DMS53 treated with DMSO at 0.1 percent for 48 hours (cell line): ENCODE data around the gene PRKCSH.
"Not testable (repeated sequence)": the region's sequence is repeated elsewhere in the genome, so short reads cannot be mapped to it uniquely, and the experiment has no call there.

Experiments used
- DNase-seq: peaks from one replicate; lab custom pipeline; 2025; ENCODE audit not compliant: unreplicated experiment; lab: John Stamatoyannopoulos, UW

PRKCSH gene

GRCh38 chr19:11448410-11448809 lies 13.0 kb downstream of the PRKCSH start:
- no peak for DNase-seq

- no peak for DNase-seq
Measured at GRCh38 chr19:11448923-11449554, 13.6 kb downstream of the PRKCSH start.

DNA sequence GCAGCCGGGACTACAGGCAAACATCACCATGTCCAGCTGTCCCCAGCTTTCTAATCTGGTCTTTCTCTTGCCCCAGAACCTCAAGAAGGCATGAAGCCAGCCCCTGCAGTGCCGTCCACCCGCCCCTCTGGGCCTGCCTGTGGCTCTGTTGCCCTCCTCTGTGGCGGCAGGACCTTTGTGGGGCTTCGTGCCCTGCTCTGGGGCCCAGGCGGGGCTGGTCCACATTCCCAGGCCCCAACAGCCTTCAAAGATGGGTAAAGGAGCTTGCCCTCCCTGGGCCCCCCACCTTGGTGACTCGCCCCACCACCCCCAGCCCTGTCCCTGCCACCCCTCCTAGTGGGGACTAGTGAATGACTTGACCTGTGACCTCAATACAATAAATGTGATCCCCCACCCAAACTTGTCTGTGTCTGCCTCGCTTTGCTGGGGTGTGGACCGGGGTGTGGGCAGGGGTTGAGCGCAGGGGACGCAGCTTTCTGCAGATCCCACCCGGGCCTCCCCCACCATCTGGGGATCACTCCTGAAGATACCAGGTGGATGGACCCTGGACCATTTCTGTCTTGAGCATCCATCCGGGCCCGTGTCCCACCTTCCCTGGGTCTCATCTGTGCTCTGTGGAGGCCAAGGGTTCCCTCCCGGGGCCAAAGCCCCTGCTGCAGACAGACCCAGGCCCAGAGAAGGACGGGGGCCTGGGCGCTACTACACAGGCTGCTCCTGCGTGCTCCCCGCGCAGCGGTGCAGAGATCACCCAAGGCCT lies 15.3 kb downstream of the PRKCSH start:
- no peak for DNase-seq

DNA sequence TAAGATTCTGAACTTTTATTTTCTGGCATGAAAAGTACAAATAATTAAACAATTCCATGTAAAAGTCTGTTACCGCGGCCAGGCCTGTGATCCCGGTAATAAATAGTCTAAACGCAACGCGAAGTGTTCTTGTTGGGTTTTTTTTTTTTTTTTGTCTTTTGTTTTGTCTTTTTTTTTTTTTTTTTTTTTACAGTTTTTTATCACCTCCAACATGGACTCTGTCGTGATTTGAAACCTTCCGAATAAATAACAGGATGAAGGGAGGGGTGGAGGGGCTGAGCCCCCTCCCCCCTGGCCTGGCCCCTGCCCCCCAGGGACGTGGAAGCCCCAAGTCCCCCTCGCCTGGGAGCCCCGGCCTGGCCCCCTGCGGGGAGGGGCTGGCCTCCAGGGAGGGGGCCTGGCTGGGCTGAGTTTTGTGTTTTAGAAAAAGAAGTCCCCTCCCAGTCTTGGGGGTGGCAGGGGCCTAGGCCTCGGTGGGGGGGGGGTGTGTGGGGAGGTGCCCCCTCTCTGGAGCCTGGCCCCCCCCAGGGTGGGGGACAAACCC lies 16.0 kb downstream of the PRKCSH start:
- no peak for DNase-seq

DNA sequence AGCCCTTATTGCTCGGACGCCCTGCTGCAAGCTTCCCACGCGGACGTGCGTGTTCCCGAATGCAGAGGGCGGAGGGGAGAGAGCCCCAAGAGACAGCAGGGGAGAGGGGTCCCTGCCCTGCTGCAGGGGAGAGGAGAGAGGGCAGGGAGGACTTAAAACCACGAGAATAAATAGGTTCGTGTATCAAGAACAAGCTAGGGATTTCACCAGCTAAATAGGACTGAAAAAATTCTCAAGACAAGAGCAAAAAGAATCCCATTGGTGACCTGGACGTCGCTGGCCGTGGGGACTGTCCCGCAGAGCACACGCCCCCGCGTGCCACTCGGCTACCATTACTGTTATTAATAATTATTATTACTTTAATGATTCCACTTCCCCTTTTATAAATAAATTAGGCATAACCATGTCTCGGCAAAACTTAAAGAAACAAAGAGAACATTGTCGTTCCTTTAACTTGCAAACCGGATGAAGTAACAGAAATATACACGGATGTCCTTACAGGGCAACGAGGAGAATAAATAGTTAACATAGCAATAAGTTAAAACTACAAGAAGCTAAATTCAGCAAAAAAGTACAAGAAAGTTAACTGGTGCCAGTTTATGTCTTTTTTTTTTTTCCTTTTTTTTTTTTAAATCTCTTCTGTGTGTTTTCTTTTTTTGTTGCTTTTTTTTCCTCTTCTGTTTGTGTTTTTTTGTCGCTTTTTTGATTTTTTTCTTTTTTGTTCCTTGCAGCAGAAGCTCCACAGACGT lies 16.6 kb downstream of the PRKCSH start:
- no peak for DNase-seq

DNA sequence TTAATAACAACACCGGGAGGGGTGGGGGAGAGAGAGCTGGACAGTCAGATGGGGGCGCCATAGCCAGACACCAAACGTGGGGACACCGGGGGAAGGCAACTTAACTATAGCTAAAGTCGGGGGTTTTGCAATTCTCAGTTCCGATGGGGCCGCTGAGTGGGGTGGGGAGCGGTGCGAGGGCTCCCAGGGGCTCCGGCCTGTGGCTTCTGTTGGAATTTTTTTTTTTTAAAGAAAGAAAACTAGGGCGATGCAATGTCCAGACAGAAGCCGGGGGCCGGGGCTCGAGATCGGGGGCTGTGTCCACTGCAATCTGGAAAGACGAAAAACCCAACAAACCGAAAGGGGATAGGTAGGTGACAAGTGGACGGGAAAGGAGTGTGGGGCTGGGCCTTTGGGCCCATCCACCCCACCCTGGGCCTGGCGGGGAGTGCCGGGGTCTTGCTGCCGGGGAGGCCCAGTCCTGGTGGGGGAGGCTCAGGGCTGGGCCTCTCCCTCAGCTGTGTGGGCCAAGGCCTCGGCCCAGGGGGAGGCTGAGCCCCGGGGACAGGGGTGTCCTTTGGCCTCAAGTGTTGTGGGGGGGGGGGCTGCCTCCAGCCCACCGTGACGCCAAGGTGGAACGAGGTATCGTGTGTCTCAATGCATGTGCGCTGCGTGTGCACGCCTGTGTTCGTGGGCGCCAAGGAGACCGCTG lies 17.3 kb downstream of the PRKCSH start:
- no peak for DNase-seq

DNA sequence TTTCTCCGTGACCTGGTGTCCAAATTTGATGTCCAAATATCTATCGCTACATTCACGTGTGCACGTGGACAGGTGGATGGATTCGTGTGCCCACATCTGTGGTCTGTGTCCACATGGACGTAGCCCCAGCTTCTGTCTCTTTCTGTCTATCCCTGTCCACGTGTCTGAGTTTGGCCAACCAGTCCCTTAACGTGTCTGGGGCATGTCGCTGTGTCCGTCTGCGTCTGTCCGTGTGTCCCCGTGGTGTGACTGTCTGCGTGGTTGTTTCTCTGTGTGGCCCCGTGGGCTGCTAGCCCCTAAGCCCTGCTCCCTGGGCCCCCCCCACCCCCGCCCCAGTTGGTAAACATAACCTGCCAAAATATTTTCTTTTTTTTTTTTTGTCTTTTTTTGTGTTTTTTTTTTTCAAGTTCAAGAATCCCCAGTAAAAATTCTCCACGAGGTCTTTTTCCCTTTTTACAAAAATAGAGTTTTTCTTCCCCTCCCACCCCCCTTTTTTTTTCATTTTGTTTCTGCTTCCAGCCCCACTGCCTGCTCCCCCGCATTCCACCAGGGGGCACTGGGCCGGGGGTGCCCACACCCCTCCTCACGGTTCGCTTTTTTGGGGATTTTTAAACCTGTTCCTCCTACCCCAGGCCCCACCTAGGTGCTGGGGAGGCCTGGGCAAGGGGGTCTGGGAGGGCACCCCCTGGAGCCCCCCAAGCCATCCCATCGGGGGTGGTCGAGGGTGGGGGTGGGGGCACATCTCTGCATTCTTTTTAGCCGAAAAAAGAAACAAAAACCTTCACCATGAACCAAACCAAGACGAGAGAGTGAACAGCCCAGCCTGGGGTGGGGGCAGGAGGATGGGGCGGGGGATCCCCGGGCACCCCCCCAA lies 18.3 kb downstream of the PRKCSH start:
- no peak for DNase-seq

DNA sequence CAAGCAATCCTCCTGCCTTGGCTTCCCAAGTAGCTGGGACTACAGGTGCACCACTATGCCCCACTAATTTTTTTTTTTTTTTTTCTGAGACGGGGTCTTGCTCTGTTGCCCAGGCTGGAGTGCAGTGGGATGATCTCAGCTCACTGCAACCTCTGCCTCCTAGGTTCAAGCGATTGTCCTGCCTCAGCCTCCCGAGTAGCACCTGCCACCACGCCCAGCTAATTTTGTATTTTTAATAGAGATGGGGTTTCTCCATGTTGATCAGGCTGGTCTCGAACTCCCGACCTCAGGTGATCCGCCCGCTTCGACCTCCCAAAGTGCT lies 19.8 kb downstream of the PRKCSH start:
- DNase-seq: not testable (repeated sequence)

DNA sequence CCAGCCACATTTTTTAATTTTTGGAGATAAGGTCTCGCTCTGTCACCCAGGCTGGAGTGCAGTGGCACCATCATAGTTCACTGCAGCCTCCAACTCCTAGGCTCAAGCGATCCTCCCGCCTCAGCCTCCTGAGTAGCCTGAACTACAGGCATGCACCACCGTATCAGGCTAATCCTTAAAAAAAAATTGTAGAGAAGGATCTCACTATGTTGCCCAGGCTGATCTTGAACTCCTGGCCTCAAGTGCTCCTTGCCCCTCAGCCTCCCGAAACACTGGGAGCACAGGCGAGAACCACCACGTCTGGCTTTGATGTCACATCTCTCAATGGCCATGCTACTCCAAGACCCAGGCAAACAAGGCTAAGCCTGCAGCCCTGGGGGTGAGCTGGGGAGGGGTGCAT lies 21.2 kb downstream of the PRKCSH start:
- no peak for DNase-seq

GRCh38 chr19:11457115-11457514 lies 21.7 kb downstream of the PRKCSH start:
- DNase-seq: no peak

DNA sequence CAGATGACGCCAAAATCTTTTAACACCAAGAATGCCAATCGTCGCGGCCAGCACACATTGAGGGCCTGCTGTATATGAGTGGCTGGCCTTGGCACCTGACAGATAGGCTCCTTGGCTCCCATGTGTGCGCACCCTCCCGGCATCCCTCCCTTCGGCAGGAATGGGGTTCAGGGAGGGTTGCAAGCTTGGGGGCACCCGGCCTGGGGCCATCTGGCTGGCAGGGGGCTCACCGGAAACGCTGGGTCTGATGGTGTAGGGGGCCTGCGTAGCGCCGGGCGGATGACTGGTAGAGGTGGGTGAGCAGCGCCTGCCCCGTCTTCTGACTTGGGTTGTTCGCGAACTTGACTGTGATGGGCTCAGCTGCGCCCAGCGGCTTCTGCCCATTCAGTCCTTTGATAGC lies 22.4 kb downstream of the PRKCSH start:
- no peak for DNase-seq

DNA sequence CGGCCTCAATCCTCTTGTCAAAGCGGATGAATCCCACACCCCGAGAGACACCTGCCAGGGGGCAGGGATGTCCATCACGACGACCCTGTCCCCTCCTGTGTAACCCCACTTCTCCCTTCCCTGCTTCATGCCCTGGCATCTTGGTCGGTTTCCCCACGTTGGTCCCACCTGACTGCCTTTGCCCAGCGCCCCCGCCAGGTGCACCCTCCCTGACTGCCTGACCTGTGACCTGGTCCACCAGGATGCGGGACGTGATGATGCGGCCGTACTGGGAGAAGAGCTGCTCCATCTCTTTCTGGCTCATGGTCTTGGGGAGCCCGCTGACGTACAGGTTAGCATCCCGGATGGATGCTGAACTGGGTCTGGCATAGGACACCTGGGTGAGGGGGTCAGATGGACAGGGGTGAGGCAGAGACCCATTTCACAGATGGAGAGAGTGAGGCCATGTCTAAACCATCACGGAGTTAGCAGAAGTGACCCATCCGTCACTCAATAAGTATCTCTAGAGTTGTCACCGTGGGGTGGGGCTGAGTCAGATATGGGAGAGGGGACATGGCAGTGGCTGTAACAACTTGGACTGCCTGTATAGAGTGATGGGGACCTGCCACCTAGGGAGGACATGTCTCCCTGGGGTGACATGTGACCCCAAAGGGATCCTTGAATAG lies 22.9 kb downstream of the PRKCSH start:
- no peak for DNase-seq

DNA sequence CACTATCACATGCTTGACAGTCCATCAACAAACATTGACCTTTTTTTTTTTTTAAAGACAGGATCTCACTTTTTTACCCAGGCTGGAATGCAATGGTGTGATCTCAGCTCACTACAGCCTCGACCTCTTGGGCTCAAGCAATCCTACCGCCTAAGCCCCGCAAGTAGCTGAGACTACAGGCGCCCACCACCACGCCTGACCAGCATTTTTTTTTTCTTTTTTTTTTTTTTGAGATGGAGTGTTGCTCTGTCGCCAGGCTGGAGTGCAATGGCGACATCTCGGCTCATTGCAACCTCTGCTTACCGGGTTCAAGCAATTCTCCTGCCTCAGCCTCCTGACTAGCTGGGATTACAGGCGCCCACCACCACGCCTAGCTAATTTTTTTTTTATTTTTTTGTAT lies 23.5 kb downstream of the PRKCSH start:
- not testable (repeated sequence) for DNase-seq

- DNase-seq: no peak
Measured at GRCh38 chr19:11460207-11460606, 24.8 kb downstream of the PRKCSH start.

- DNase-seq: no peak
Measured at GRCh38 chr19:11461453-11461852, 26.0 kb downstream of the PRKCSH start.

DNA sequence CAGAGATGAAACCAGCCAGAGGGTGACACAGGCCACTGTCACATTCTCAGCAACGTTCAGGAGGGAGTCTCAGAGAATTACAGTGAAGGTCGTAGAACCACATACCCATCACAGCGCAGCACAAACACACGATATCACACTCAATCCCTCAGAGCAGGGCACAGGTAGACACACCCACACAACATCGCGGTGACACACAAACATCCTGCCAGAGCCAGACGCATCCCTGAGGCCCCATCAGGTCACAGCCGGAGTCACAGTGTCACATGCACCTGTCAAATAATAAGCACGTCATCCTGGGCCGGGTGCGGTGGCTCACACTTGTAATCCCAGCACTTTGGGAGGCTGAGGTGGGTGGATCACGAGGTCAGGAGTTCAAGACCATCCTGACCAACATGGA lies 28.0 kb downstream of the PRKCSH start:
- no peak for DNase-seq

DNA sequence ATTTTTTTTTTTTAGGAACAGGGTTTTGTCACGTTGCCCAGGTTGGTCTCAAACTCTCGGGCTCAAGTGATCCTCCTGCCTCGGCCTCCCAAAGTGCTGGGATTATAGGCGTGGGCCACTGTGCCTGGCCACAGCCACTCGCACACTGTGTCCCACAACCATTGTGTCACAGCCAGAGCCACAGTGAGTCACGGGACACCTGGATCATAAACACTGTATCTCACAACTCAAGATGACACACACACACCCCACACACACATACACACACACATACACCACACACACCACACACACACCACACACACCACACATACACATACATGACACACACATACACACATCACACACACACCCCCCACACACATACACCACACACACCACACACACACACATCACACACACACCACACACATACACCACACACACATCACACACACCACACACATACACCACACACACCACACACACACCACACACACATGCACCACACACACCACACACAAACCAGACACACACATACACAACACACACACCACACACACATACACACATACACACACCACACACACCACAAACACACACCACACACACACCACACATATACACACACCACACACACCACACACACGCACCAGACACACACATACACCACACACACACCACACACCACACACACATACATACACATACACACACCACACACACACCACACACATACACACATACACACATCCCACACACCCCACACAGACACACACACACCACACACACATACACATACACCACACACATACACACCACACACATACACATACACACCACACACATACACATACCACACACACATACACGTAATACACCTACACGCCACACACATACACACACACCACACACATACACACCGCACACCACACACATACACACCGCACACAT lies 29.2 kb downstream of the PRKCSH start:
- DNase-seq: no peak

DNA sequence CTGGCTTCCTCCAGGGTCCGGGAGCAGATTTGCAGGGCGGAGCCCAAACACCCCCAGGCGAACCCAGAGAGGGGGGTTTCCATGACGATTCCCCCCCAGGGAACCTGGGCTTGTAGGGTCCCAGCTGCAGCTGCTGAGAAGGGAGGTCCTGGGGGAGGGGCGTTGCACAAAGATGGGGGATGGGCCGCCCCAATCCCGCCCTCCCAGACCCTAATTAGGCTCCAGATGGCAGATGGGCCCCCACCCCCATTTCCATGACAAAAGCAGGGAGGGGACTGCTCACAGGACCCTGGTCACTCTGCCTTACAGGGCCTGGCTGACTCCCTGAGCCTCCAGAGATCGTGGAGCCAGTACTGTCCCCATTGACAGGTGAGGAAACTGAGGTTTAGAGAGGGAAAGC lies 30.2 kb downstream of the PRKCSH start:
- DNase-seq: no peak
